ENCODE results near the gene GARIN5B.
"Not testable (repeated sequence)": the region's sequence is repeated elsewhere in the genome, so short reads cannot be mapped to it uniquely, and the experiment has no call there.

Gene GARIN5B

DNA sequence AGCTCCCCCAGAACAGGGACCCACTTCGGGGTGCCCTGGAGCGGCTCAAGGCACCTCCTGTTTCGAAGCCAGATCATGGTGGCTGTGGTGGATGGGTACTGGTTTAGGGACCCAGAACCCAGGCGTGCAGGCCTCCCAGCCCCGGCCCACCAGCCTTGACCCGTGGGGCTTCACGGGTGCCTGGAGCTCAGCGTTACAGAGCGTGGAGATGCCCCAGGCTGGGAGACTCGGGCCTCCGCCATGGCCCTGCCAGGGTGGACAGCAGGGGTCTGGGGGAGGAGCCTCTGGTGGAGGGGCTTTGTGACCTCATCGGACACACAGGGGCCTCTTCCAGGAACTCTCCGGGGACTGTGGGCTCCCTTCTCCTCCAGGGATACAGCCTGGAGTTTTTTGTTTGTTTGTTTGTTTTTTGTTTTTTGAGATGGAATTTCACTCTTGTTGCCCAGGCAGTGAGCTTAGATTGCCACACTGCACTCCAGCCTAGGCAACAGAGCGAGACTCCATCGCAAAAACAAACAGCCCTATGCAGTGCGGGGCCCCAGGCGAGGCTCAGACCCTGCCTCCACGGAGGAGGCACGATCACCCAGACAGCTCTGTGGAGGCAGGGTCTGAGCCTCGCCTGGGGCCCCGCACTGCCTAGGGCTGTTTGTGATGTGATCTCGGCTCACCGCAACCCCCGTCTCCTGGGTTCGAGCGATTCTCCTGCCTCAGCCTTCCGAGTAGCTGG lies at the start of gene GARIN5B:
Gene GARIN5B, minus strand, starts transcription at position 271 of the 727 bp plus-strand sequence. Its CDS starts 194 bp downstream, at position 77.
- no peak for DNase-seq

DNA sequence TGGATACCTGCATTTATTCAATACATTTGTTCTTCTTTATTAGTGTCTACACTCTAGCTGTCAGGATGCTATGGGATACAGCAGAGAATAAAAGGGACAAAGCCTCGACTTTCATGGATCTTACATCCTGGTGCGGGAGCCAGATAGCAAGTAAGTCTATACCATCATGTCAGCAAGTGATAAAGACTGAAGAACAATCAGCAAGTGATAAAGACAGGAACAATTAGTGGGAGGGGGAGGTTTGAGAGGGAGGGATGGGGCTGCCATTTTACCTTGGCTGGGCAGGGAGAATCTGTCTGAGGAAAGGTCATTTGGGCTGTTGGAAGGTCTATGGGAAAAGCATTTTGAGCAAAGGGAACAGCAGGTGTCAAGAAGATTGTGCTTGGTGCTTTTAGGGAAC lies 47.1 kb upstream of the GARIN5B start:
- DNase-seq: no peak

GRCh38 chr19:55409179-55409578 lies 46.1 kb upstream of the GARIN5B start:
- not testable (repeated sequence) for DNase-seq

GRCh38 chr19:55408533-55408872 lies 45.4 kb upstream of the GARIN5B start:
- DNase-seq: no peak

DNA sequence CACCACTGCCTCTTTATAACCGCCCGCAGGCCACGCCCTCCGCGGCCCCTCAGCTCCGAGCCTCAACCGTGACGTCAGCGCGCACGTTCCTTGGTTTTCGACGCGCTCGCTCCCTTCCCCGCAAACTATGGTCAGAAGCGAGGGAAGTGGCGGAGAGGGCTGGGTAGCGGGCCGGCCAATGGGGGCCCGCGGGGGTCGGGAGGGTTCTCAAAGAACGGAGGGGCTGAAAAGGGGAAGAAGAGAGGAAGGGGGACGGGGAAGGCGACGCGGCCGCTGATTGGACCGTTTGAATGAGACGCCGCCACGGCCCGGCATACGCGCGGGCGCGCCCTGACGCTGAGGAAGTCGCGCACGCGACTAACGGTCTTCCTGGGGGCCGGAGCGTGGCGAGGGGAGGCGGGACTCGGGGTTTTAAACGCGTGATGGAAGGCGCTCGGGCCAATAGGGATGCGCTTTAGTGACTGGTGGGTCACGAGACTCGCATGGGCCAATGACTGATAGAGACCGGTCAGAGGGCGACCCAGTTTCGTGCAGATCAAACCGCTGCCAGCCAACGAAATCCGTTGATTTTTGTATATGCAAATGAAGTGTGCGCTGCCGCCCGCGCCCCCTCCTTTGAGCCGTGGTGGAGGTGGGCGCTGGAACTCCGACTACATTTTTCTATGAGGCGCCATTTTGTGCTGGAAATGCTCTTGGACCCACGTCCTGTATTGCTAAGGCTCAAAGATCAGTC lies 44.9 kb upstream of the GARIN5B start:
- peak; percentile 99 for DNase-seq

GRCh38 chr19:55407550-55407799 lies 44.4 kb upstream of the GARIN5B start, which contains the start of gene UBE2S:
UBE2S (minus strand) TSS chr19:55407788; CDS start chr19:55407589, 199 bp downstream.
- not testable (repeated sequence) for DNase-seq

DNA sequence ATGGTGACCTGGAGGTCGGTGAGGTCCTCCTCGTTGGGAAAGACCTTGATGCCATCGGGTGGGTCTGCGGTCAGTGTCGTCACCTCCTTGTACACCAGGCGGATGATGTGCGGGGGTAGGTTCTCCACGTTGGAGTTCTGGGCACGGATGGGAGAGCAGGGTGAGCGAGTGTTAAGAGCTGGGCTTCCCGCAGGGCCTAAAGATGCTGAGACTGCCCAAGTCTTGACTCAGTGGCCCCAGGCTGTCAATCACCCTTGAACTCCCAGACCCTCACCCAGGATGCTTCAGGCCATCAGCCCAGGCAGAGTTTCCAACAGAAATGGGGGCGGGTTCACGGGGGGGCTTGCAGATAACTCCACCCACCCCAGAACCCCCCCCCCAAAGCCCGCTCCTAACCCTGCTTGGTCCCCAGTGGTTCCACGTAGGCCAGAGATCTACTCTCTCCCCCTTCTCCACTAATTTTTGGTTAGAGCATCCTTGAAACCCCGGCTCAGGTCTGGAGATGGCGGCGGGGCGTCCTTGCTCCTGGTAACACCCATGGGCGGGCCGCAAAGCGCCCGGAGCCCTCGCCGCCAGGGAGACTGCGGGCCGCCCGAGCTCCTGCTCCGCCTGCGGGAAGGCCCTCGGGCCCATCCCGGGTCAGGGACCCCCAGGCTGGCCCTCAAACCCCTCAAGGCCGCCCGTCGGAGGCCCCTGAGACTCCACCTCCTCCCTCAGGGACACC lies 43.9 kb upstream of the GARIN5B start:
- peak in 1 of 2 donors; percentile 43 for DNase-seq

DNA sequence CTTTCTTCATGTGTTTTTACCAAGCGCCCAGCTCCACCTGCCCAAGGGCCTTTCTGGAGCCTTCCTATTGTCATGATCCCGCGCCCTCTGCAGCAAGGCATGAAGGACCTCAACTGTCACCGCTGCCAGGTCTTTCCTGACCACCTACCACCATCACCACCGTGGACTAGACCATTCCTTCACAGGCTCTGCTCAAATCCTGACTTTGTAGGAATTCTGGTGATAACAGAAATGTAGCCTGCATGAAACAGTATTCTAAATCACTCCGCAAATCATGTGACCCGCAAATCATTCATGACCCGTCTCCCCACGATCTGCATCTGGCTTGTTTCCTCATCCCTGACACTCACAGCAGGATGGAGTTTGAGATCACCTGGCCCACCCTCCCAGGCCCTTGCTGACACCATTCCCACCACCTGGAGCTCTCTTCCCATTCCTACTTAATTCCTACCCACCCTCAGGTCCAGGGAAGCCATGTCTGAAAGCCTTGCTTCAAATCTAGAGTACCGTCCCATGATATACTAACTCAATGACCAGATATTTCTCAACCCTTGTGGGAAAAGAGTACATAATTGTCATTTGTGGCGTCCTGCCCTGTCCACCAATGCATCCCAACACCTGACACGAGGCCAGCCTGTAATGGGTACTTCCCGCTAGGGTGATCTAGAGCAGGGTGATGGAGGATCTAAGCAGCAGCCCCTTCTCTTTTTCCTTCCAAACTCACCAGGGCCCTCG lies 43.2 kb upstream of the GARIN5B start:
- DNase-seq: no peak

- DNase-seq: no peak
These were observed 42.6 kb upstream of the GARIN5B start for GRCh38 chr19:55405638-55406037.

- DNase-seq: no peak
These were observed 39.4 kb upstream of the GARIN5B start for GRCh38 chr19:55402509-55402908.

GRCh38 chr19:55401390-55401789 lies 38.3 kb upstream of the GARIN5B start:
- not testable (repeated sequence) for DNase-seq

DNA sequence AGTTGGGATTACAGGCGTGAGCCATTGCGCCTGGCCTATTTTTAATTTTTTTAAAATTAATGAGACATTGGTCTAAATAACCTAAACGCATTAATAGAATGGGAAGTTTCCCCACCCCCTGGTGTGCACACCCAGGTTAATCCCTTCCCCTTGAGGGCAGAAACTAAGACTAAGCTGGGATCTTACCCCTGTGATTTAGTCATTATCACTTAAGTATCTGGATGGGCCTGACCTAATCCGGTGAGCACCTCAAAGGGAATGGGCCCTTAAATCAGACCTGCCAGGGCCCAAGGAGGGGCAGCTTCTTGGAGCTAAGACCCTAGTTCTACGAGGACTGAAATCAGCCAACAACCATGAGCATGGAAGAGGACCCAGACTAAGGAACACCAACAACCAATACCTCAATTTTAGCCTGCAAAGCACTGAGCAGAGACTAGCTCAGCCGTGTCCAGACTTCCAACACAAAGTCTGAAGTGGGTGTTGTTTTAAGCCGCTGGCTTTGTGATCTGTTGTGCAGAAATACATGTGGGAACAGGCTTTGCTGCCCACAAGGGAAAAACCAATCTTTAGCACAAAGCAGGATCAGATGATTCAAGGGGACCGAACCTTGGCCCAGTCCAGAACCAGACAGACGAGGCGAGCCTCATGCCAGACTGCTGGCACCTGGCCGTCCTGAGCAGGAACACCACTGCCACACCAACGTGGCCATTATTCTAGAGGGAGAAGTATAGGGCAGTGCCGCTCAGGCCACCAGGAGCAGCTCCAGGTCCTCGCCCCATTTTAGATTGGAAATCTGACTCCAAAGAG lies 37.4 kb upstream of the GARIN5B start:
- DNase-seq: no peak

GRCh38 chr19:55398200-55398925 lies 35.3 kb upstream of the GARIN5B start:
- peak in 1 of 2 donors; percentile 30 for DNase-seq

- no peak for DNase-seq
These were observed 30.0 kb upstream of the GARIN5B start for GRCh38 chr19:55392820-55393761.

- no peak for DNase-seq
These were observed 28.9 kb upstream of the GARIN5B start for GRCh38 chr19:55391702-55392615.

DNA sequence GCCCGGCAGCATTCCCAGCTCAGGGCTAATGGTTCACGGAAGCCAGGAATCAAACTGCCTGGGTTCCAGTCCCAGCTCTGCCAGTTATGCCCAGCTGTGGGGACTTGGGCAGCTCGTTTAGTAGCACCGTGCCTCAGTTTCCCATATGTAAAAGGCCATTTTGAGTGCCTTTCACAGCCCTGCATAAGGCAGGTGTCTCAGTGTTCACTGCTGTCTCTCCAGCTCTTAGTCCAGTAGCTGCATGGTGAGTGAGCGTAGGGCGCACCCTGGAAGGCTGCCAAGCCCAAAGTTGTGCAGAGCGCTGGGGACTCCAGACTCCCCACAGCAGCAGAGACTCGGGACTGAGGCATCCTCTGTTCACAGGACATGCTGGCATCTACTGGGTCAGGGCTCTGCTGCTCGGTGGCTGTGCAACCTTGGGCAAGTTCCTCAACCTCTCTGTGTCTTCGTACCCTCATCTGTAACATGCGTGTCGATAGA lies 28.2 kb upstream of the GARIN5B start:
- no peak for DNase-seq

- DNase-seq: no peak
These were observed 27.4 kb upstream of the GARIN5B start for GRCh38 chr19:55390461-55390880.

DNA sequence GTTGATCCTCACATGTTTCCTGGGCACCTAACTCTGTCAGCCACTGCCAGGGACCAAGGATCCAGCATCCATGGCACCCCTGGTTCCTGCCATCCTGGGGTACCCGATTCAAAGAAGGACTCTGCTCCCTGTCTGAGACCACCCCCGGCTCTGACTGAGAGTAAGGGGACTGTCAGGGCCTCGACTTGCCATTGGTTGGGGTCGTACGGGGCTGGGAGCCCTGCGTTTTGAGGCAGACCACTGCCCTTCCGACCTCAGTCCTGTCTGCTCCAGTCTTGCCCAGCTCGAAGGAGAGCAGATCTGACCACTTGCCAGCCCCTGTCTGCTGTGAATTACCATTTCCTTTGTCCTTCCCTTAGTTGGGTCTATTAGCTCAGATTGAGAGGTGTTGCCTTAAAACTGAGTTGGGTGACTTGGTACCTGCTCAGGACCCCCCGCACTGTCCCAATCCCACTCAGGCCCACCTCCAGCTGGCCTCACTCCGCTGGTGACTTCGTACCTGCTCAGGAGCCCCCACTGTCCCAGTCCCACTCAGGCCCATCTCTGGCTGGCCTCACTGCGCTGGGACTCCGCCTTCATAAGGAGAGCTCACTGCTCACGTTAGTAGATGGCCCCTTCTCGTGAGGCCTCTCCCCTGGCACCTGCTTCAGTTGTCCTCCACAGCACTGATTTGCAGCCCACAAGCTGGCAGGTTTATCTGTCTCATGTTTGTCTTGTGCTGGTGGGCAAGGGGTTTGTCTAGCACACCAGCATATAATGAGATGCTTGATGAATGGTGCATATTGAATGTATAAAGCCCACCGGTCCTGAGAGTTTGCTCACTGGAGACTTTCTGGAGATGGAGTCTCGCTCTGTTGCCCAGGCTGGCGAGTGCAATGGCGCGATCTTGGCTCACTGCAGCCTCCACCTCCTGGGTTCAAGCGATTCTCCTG lies 26.6 kb upstream of the GARIN5B start:
- no peak for DNase-seq

Data from CD4-positive, alpha-beta T cell treated with Interferon alpha-2 for 1 hour (primary cell).